Endodermal cell (in vitro differentiated cells): ENCODE data around the gene GABRG3. TPM values are rescaled to one million over a fixed set of nuclear protein-coding genes. Genes with fewer than 3 reads are reported as not detected.

Source experiments
- DNase-seq: peaks from one replicate; pipeline ENCODE4 v3.0.0-alpha.2; 2017
- H3K27ac ChIP-seq: 2 replicates; pipeline ENCODE4 v1.5.1; 2013; ENCODE audit warnings: mild to moderate bottlenecking, low read depth, low read length, moderate library complexity
- H3K27me3 ChIP-seq: 2 replicates; pipeline ENCODE4 v1.6.1; 2013; ENCODE audit warnings: mild to moderate bottlenecking, low read length, moderate library complexity; ENCODE audit not compliant: insufficient read depth, control insufficient read depth, poor library complexity, severe bottlenecking
- H3K36me3 ChIP-seq: 2 replicates; pipeline ENCODE4 v1.7.0; 2013; ENCODE audit warnings: mild to moderate bottlenecking, low read length, moderate library complexity; ENCODE audit not compliant: control insufficient read depth, insufficient read depth
- H3K4me1 ChIP-seq: one replicate; pipeline ENCODE4 v1.7.0; 2013; ENCODE audit warnings: low read length; ENCODE audit not compliant: control insufficient read depth, insufficient read depth
- H3K4me3 ChIP-seq: 2 replicates; pipeline ENCODE4 v1.5.1; 2013; ENCODE audit warnings: mild to moderate bottlenecking, low read length, moderate library complexity
- H3K9ac ChIP-seq: 2 replicates; pipeline ENCODE4 v1.6.1; 2013; ENCODE audit warnings: mild to moderate bottlenecking, low read length, moderate library complexity; ENCODE audit not compliant: poor library complexity, severe bottlenecking; ENCODE audit errors: extremely low read depth
- H3K9me3 ChIP-seq: 2 replicates; pipeline ENCODE4 v1.6.1; 2013; ENCODE audit warnings: mild to moderate bottlenecking, low read length, moderate library complexity; ENCODE audit not compliant: control insufficient read depth
- H3K27ac Mint-ChIP-seq: 2 replicates; pipeline ENCODE4 v1.8.0; 2020; ENCODE audit warnings: mixed read lengths
- H3K27me3 Mint-ChIP-seq: 2 replicates; pipeline ENCODE4 v1.8.0; 2021; ENCODE audit warnings: mild to moderate bottlenecking, mixed read lengths; ENCODE audit not compliant: insufficient read depth
- H3K36me3 Mint-ChIP-seq: 2 replicates; pipeline ENCODE4 v1.8.0; 2020; ENCODE audit warnings: low read depth, mixed read lengths
- H3K4me1 Mint-ChIP-seq: 2 replicates; pipeline ENCODE4 v1.8.0; 2020; ENCODE audit warnings: mixed read lengths
- H3K4me3 Mint-ChIP-seq: 2 replicates; pipeline ENCODE4 v1.8.0; 2020; ENCODE audit warnings: mild to moderate bottlenecking, moderate library complexity, mixed read lengths
- H3K9me3 Mint-ChIP-seq: 2 replicates; pipeline ENCODE4 v1.8.0; 2020; ENCODE audit warnings: mild to moderate bottlenecking, mixed read lengths
- WGBS, 2 experiments: methylation state at CpG; one replicate each; pipeline versions ENCODE4 v1.1.5 to v1.1.7; 2013; ENCODE audit warnings: missing lambda C conversion rate in 2 of 2, mixed read lengths in 1 of 2; ENCODE audit not compliant: insufficient coverage in 1 of 2, insufficient read length in 1 of 2; 5-methylcytosine and 5-hydroxymethylcytosine counted together
- total RNA-seq, 2 donors: library from RNA; stranded (reverse); fragmentation: NEBNext Ultra II Directional in 1 of 2; extraction: Animal tissue kit (Norgen Biotek cat#: 25700) in 1 of 2; gene quantifications; 2 replicates in 1 of 2; 3 replicates in 1 of 2; pipeline ENCODE4 v1.2.1, GENCODE V29; 2021
- TF ChIP-seq, protein P1 (sequence below): fragments of 200-600 bp; sonication (generic); conservative IDR thresholded peaks from 2 replicates; pipeline ENCODE4 v1.5.0; 2021; ENCODE audit warnings: antibody characterized with exemption, mild to moderate bottlenecking

The GABRG3 gene
- total RNA-seq, 2 donors from 2014 or later = 0.48 to 0.84 TPM

DNA sequence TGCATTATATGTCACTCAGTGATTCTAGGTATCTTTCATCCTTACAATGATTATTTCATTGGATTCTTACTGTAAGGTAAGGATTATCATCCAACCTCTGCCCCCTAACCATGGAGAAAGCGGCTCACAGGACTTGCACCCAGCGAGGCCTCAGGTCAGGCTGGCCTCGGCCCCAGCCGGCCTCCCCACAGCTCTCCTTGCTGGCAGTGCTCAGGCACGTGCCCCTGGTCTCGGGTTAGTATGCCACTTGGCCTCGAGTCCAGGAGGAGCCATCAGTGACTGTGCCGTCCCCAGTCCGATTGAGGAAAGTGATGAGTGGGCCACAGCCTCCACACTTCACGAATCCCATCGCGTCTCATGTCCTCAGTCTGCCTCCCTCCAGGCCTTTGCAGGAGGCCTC lies 35.7 kb upstream of the GABRG3 start:
- no peak overlapping the region for H3K4me3 Mint-ChIP-seq
- Histone ChIP-seq H3K9ac (no peak overlapping the region), H3K4me3 (no peak overlapping the region), H3K36me3 (no peaks in the 10 kb centered on the region), H3K4me1 (no peaks in the 10 kb centered on the region), H3K27ac (no peak overlapping the region), H3K27me3 (no peaks in the 10 kb centered on the region), H3K9me3 (no peaks in the 10 kb centered on the region)
- H3K9me3 Mint-ChIP-seq = no peaks in the 10 kb centered on the region
- DNase-seq = no peak
- WGBS, 2 experiments = 96% methylated on average over 12 of the region's 12 CpGs
- H3K27ac Mint-ChIP-seq = no peak overlapping the region
- no peaks in the 10 kb centered on the region for H3K4me1 Mint-ChIP-seq
- H3K27me3 Mint-ChIP-seq = no peaks in the 10 kb centered on the region
- TF ChIP-seq, protein P1, sequence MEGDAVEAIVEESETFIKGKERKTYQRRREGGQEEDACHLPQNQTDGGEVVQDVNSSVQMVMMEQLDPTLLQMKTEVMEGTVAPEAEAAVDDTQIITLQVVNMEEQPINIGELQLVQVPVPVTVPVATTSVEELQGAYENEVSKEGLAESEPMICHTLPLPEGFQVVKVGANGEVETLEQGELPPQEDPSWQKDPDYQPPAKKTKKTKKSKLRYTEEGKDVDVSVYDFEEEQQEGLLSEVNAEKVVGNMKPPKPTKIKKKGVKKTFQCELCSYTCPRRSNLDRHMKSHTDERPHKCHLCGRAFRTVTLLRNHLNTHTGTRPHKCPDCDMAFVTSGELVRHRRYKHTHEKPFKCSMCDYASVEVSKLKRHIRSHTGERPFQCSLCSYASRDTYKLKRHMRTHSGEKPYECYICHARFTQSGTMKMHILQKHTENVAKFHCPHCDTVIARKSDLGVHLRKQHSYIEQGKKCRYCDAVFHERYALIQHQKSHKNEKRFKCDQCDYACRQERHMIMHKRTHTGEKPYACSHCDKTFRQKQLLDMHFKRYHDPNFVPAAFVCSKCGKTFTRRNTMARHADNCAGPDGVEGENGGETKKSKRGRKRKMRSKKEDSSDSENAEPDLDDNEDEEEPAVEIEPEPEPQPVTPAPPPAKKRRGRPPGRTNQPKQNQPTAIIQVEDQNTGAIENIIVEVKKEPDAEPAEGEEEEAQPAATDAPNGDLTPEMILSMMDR = no peak
- no peaks in the 10 kb centered on the region for H3K36me3 Mint-ChIP-seq

DNA sequence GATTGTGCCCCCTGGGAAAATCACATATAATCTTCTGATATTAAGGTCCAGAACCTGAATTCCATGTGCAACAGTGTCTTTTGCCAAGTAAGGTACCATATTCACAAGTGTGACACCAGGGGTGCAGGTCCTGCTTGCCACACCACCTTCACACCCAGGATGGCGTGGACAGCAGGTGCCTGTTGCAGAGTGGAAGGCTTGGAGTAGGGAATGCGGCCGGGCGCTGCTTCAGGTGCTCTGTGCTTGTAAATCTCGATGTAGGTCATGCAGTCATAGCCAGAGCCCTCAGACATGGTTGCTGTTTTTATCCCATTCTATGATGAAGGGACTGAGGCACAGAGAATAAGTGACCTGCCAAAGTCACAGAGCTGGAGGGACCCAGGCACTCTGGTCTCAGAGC lies 34.5 kb upstream of the GABRG3 start:
- no peaks in the 10 kb centered on the region for H3K27me3 ChIP-seq
- H3K9me3 ChIP-seq = no peaks in the 10 kb centered on the region
- no peaks in the 10 kb centered on the region for H3K4me1 Mint-ChIP-seq
- H3K36me3 Mint-ChIP-seq = no peaks in the 10 kb centered on the region
- H3K36me3 ChIP-seq = no peaks in the 10 kb centered on the region
- no peak overlapping the region for H3K4me3 ChIP-seq
- H3K9ac ChIP-seq = no peak overlapping the region
- no peaks in the 10 kb centered on the region for H3K9me3 Mint-ChIP-seq
- H3K27me3 Mint-ChIP-seq = no peaks in the 10 kb centered on the region
- no peaks in the 10 kb centered on the region for H3K4me1 ChIP-seq
- TF ChIP-seq, protein P1 = no peak
- DNase-seq = no peak
- H3K27ac Mint-ChIP-seq = no peak overlapping the region
- H3K4me3 Mint-ChIP-seq = no peak overlapping the region
- WGBS, 2 experiments = 95 to 97% methylated on average over 5 of the region's 5 CpGs
- H3K27ac ChIP-seq = no peak overlapping the region

DNA sequence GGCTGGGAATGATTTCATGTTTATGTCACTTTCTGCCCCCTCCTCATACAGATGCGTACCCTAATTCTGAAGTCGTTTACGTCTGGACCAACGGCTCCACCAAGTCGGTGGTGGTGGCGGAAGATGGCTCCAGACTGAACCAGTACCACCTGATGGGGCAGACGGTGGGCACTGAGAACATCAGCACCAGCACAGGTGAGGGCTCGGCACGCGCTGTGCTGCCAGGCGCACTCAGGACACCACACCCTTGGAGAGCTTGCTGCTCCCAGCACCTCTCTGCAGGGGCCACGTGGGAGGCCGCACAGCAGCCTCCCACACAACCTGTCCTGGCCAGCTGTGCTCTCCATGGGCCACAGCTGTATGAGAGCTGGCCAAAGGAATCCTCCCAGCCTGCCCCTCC lies 33.8 kb upstream of the GABRG3 start:
- no peaks in the 10 kb centered on the region for H3K27me3 ChIP-seq
- no peaks in the 10 kb centered on the region for H3K36me3 ChIP-seq
- Mint-ChIP-seq H3K36me3 (no peaks in the 10 kb centered on the region), H3K9me3 (no peaks in the 10 kb centered on the region), H3K4me1 (no peaks in the 10 kb centered on the region), H3K27me3 (no peaks in the 10 kb centered on the region), H3K4me3 (no peak overlapping the region), H3K27ac (no peak overlapping the region)
- H3K9me3 ChIP-seq = no peaks in the 10 kb centered on the region
- H3K4me1 ChIP-seq = no peaks in the 10 kb centered on the region
- H3K4me3 ChIP-seq = no peak overlapping the region
- H3K9ac ChIP-seq = no peak overlapping the region
- TF ChIP-seq, protein P1 = no peak
- DNase-seq = no peak
- no peak overlapping the region for H3K27ac ChIP-seq
- WGBS, 2 experiments = 94 to 98% methylated on average over 10 to 13 of the region's 13 CpGs
